GM19351 (cell line): ENCODE measurements around the gene N4BP2L2.

ENCODE experiments used
- ATAC-seq: cut with Tn5 transposase; IDR thresholded peaks from one replicate; pipeline ENCODE4 v1.9.1; 2021; ENCODE audit warnings: mild to moderate bottlenecking, moderate library complexity; ENCODE audit not compliant: unreplicated experiment

Gene N4BP2L2

DNA sequence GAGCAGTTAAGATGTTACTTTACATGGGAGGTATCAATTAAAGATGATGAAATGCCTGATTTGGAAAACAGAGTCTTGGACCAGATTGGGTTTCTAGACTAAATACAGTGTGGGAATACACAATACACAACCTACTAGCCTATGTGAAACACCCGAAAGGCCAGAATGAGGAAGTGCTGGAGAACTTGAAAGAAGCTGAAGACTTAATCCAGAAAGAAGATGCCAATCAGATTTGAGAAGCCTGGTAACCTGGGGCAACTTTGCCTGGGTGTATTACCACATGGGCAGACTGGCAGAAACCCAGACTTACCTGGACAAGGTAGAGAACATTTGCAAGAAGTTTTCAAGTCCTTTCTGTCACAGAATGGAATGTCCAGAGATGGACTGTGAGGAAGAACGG lies 153.9 kb downstream of the N4BP2L2 start:
- no peak for ATAC-seq

- ATAC-seq, result no peak
Measured at GRCh38 chr13:32383836-32384618, 154.6 kb downstream of the N4BP2L2 start.
